T-helper 1 cell treated with Interleukin-12 subunit alpha and Interleukin-12 subunit beta and Interleukin-4 antibody, amounts not matched to agents 30 ng/mL and 1 ng/mL, for 36 hours (primary cell): Measurements from ENCODE around the gene ZBTB3. TPM values are rescaled to one million over a fixed set of nuclear protein-coding genes. Genes with fewer than 3 reads are reported as not detected.
"Not testable (repeated sequence)": the region's sequence is repeated elsewhere in the genome, so short reads cannot be mapped to it uniquely, and the experiment has no call there.

Source experiments
- intact Hi-C: fragments of 100-400 bp; cut with micrococcal nuclease; formaldehyde crosslinking; loops from one replicate; pipeline ENCODE4 v1.15.1; 2024
- total RNA-seq: library from RNA; stranded (reverse); gene quantifications from 2 replicates; pipeline ENCODE4 v1.2.3, GENCODE V29; 2022

Gene ZBTB3
- total RNA-seq, 1 donor from 2014 or later, result 13.8 TPM

- intact Hi-C loops, result no loop called here
Measured at GRCh38 chr11:62716816-62717215, 37.1 kb downstream of the ZBTB3 start.

DNA sequence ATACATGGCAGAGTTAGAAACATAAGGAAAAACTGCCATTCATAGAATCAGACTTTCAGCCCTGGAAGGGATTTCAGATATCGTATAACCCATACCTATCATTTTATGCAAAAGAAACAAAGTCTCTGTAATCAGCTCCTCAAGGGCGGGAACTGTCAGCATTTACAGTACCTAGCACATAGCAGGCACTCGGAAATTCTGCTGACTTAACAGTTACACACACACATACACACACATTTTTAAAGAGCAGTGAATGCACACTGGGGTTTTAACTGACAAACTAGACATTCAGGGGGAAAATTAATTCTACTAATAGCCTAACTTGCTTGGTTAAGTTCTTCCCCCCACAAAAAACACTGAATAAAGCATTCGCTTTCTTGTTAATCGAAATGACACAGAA is 37.8 kb downstream of the ZBTB3 start:
- intact Hi-C loops, result no loop called here

- intact Hi-C loops, result no loop called here
Measured at GRCh38 chr11:62715150-62716130, 38.5 kb downstream of the ZBTB3 start.

DNA sequence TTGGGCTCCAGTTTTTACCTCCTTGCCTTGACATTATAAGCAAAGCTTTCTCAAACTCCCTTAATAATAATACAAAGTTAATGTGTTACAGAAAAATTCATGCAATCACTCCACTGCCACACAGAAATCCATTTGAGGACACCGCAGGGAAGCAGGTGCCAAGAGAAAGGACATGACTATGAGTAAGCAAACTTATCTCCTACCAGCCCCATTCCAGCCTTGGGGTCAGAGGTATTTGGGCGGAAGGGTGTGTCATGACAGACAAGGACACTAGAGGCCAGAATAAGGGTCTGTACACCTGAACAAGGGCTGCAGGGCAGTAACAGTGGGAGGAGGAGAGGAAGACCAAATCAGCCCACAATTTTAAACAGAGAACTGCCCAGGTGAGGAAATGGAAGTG is 40.6 kb downstream of the ZBTB3 start:
- intact Hi-C loops, result no loop called here

GRCh38 chr11:62712861-62713260 is 41.1 kb downstream of the ZBTB3 start:
- intact Hi-C loops, result no loop called here

DNA sequence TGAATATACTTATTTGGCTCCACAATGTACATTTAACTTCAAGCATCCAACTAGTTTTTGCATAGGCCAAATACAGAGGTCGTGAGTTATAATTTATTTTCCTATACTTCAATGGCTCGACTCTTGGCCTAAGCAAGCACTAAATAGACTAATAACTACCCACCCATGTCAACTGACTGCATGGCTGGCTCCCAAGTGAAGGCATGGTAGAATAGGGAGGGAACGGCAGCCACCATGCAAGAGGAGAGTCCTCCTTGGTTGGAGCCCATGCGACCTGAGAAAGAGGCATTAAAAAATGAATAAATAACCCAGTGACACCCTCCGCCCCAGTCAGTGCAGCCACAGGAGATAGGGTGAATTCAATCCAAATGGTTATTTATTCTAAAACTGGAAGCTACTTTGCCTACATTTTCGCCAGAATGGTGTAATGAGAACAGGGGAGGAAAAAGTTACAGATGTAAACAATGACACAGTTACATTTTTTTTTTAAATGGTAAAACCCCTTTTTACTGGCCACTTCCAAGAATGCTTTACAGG is 41.6 kb downstream of the ZBTB3 start:
- intact Hi-C loops, result no loop called here

DNA sequence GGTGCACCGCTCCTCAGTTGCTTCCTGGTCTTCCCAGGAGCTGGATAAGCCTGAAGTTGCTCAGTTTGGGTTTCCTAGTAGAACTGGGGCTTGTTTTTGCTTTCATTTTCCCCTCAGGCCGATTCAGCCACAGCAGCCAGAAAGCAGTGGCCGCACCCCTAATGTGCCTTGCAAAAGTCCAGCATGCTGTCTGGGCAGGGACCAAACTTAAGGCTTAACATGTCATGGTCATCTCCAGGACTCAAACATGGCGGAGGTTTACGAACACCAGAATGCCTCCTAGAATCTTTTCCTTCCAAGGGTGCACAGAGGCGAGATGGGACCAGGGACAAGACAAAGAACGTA is 44.0 kb downstream of the ZBTB3 start:
- intact Hi-C loops, result no loop called here

GRCh38 chr11:62709247-62710000 is 44.5 kb downstream of the ZBTB3 start:
- intact Hi-C loops, result loop anchor here (1.0 to 5.0 kb wide), 18 partner anchors 15 to 1478 kb away; partner anchors contain the start of genes C11orf98, CSKMT, EEF1G and EML3

DNA sequence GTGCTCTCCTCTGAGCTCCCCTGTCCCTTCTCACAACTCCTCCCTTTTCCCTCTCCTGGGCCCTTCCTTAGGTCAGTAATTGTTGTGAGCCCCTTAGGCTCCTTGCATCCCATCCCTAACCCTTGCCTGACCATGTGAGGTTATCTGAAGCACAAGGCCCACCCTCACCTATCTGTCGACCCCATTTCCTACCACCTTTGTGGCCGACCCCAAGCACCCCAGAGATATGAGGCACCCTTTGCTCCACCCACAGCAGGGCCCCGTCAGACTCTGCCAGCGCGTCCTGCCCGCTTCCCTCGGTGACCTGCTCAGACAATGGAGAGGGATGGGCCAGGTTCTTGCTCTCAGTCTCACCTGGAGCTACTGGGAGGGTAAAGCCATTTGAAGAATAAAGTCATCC is 45.2 kb downstream of the ZBTB3 start:
- intact Hi-C loops, result loop anchor here (1.0 to 5.0 kb wide), 18 partner anchors 14 to 1479 kb away; partner anchors contain the start of genes C11orf98, CSKMT, EEF1G and EML3

DNA sequence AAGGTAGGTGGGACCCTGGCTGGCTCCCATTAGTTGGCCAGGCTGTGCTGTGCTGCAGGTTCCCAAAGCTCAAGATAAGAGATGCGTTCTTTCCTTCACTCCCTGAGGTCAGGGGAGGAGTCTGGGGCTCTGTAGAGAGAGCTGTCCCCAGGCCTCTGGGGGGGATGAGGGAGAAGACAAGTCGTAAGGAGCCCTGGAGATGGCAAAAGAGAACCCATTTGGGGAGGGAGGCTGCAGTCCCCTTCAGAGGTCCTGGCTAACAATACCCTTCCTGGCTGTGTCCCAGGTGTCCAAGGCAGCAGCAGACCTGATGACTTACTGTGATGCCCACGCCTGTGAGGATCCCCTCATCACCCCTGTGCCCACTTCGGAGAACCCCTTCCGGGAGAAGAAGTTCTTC is 45.6 kb downstream of the ZBTB3 start:
- intact Hi-C loops, result loop anchor here (5.0 kb wide), 1 partner anchor 1479 kb away; the partner anchor contains the start of gene STIP1

- intact Hi-C loops, result loop anchor here (5.0 kb wide), 1 partner anchor 1480 kb away; the partner anchor contains the start of gene STIP1
Measured at GRCh38 chr11:62707277-62707861, 46.6 kb downstream of the ZBTB3 start, which contains the start of the genes BSCL2 and GNG3. Gene BSCL2 (minus strand): TSS chr11:62707424. CDS start chr11:62707195, 229 bp downstream. Gene GNG3 (plus strand): TSS chr11:62707676. CDS start chr11:62708296, 620 bp downstream.

DNA sequence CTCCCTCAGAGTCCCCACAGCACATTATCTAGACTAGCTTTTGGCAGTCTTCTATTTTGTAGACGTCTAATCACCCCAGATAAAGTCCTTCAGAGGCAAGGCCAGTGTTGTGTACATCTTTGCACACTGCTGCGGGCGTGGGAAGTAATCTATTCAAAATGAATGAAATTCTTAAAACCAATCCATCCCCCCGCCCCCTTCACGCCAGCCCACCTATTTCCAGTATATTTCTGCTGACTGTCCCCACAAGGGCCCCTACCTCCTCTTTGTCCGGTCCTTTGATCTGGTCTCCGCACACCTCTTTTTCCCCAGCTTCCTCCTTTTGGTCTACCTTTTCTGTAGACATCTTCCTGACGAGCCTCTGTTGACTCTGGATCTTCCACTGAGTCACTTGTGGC is 47.1 kb downstream of the ZBTB3 start:
- intact Hi-C loops, result loop anchor here (1.0 to 5.0 kb wide), 3 partner anchors 61 to 1480 kb away; partner anchors contain the start of genes GANAB and STIP1

DNA sequence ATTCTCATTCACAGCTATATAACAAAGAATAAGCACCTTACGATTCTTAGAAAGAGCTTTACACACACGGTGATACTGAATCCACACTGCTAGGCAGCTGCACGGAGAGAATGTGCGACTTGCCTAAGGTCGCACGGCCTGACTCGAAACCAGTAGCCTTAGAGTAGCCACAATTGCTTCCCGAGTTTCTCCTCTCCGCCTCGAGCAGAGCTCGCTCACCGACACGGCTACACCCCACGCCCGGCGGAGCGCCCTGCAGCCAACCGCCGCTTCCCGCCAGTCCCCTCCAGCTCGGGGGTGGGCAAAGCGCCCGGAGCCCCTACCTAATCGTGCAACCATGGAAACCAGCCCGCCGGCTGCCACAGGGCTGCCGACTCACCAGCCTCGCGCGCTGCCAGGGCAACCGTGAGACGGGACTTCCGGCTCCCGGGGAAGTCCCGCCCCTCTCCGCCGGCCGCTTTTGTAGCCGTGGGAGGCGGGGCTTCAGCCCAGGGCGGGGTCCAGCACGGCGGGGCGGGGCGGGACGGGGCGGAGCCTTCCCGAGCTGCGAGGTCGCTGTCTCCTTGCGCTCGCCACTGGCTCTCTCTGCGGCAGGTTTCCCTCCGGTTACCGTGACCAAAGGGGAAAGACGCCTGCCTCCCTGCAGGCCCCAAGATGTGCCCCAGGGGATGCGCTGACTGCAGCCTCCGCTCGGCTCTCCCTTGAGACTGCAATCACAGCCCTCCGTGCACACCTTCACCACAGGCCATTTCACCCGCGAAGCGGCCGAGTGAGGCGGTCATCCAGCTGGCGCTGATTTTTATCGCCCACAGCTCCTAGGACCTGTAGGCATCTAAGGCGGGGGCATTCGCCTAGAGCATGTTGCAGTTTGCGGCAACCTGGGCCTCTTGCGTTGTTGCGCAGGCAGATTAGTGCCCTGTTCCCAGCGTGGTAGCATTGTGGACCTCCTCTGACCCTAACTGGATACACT is 47.8 kb downstream of the ZBTB3 start:
- intact Hi-C loops, result loop anchor here (1.0 to 5.0 kb wide), 3 partner anchors 60 to 1481 kb away; partner anchors contain the start of genes GANAB and STIP1

- intact Hi-C loops, result loop anchor here (5.0 kb wide), 1 partner anchor 1482 kb away; the partner anchor contains the start of gene STIP1
Measured at GRCh38 chr11:62705413-62705812, 48.5 kb downstream of the ZBTB3 start.

GRCh38 chr11:62703921-62704320 is 50.0 kb downstream of the ZBTB3 start:
- intact Hi-C loops, result not testable (repeated sequence)

DNA sequence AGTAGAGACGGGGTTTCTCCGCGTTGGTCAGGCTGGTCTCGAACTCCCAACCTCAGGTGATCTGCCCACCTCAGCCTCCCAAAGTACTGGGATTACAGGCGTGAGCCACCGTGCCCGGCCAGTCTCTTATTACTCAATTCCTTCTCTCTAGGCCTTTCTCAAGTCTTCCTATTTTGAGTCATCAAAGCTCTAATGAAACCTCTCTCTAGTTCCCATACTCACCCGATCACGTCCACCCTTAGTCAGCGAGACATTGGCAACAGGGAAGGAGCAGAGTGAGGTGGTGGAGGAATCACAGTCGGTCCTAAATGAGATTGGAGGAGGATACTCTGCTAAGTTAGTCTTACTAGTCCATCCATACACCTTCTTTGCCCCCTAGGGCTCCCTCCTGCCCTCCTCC is 51.7 kb downstream of the ZBTB3 start:
- intact Hi-C loops, result no loop called here
